A549 (cell line): ENCODE data around the gene KCNK3.

Experiments
- EP300 ChIP-seq, 2 experiments: fragments of >200 bp; sonication (Bioruptor Twin); formaldehyde crosslinking; IDR thresholded peaks; 2 replicates in 1 of 2; 3 replicates in 1 of 2; pipeline ENCODE4 v1.6.1; 2016 to 2017
- GATA3 ChIP-seq: IDR thresholded peaks from 2 replicates; pipeline ENCODE4 v1.6.1; 2012; ENCODE audit warnings: borderline replicate concordance
- MAFK ChIP-seq: fragments of 450-650 bp; IDR thresholded peaks from 2 replicates; pipeline ENCODE4 v1.6.1; 2014; ENCODE audit not compliant: partially characterized antibody
- NR3C1 ChIP-seq: fragments of >200 bp; sonication (Bioruptor Twin); formaldehyde crosslinking; IDR thresholded peaks from 3 replicates; pipeline ENCODE4 v1.6.1; 2017
- POLR2A ChIP-seq: IDR thresholded peaks from 2 replicates; pipeline ENCODE4 v1.6.1; 2012; ENCODE audit warnings: mild to moderate bottlenecking, low read length
- POLR2AphosphoS2 ChIP-seq: conservative IDR thresholded peaks from 2 replicates; pipeline ENCODE4 v1.6.1; 2012; ENCODE audit warnings: low read length, improper control_type of control experiment, inconsistent platforms
- RAD21 ChIP-seq, 2 experiments: fragments of >200 bp in 1 of 2; sonication (Bioruptor Twin) in 1 of 2; formaldehyde crosslinking in 1 of 2; IDR thresholded peaks in 1 of 2; conservative IDR thresholded peaks in 1 of 2; 2 replicates in 1 of 2; 3 replicates in 1 of 2; pipeline ENCODE4 v1.6.1; 2012 to 2018; ENCODE audit warnings: inconsistent platforms in 1 of 2
- RFX5 ChIP-seq: fragments of 450-650 bp; IDR thresholded peaks from 2 replicates; pipeline ENCODE4 v1.7.1; 2014; ENCODE audit warnings: antibody characterized with exemption, mild to moderate bottlenecking, moderate library complexity
- TF ChIP-seq, protein P1 (sequence below): fragments of >200 bp; sonication (Bioruptor Twin); formaldehyde crosslinking; IDR thresholded peaks from 3 replicates; pipeline ENCODE4 v1.5.1; 2016

DNA sequence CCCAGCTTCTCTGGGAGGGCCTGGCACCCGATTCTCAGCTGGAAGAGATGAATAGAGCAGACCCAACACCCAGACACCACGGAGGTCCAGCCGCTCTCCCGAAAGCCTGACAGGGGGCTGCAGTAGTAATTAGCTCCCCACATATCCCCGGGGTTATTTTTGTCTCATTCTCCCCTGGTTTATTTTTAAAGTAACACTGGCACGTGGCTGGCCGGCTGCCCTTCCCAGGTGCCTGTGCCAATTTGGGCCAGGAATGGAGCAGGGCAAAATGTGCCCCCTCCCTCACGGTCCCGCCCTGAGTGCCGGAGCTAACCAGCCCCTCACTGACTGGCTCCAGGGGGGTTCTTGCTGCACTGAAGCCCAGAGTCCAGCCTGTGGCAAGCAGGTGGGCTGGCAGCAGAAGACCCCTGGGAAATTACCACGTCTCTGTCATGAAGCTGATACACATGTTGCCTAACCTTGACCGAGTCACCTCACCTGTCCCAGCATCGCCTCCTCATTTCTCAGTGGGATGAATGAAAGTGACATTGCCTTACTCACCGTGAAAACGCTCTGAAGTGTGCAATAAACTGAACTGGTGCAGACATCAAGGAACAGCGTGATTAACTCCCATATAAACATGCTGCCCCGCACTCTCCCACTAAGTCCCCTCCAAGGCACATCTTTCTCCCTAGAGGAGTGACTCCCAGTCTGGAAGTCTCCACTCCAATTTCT is 18.4 kb downstream of the KCNK3 start:
- TF ChIP-seq, protein P1, sequence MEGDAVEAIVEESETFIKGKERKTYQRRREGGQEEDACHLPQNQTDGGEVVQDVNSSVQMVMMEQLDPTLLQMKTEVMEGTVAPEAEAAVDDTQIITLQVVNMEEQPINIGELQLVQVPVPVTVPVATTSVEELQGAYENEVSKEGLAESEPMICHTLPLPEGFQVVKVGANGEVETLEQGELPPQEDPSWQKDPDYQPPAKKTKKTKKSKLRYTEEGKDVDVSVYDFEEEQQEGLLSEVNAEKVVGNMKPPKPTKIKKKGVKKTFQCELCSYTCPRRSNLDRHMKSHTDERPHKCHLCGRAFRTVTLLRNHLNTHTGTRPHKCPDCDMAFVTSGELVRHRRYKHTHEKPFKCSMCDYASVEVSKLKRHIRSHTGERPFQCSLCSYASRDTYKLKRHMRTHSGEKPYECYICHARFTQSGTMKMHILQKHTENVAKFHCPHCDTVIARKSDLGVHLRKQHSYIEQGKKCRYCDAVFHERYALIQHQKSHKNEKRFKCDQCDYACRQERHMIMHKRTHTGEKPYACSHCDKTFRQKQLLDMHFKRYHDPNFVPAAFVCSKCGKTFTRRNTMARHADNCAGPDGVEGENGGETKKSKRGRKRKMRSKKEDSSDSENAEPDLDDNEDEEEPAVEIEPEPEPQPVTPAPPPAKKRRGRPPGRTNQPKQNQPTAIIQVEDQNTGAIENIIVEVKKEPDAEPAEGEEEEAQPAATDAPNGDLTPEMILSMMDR = no peak
- TF ChIP-seq POLR2A (no peak), MAFK (no peak), RFX5 (no peak), POLR2AphosphoS2 (no peak), RAD21 (conservative IDR thresholded peaks at IDR 0.05 in 1 of 2, IDR thresholded peaks at IDR 0.05 in 1 of 2) (no peak), GATA3 (no peak), NR3C1 (no peak), EP300 (IDR thresholded peaks at IDR 0.05) (no peak)
